ENCODE measurements around the gene DNAH10.

GRCh38 chr12:123889848-123890535, 127.9 kb downstream of the DNAH10 start:
- TF ChIP-seq CTCF (IDR thresholded peaks at IDR 0.05; ENCODE audit: insufficient read depth, low read depth, low read length), result no peak
- no peak for TF ChIP-seq EZH2 (IDR thresholded peaks at IDR 0.05; ENCODE audit: insufficient read depth, low read length)

Measured in astrocyte (in vitro differentiated cells and primary cell).